Neural progenitor cell (in vitro differentiated cells): Measurements from ENCODE around the gene NSMCE1.

ENCODE experiments used
- EZH2phosphoT487 ChIP-seq: fragments of 200-600 bp; sonication (generic); IDR thresholded peaks from 2 replicates; pipeline ENCODE4 v1.6.1; 2017; ENCODE audit warnings: antibody characterized with exemption
- TF ChIP-seq, protein P1 (sequence below): fragments of 200-600 bp; sonication (generic); IDR thresholded peaks from 2 replicates; pipeline ENCODE4 v1.5.1; 2017; ENCODE audit warnings: antibody characterized with exemption, mild to moderate bottlenecking

DNA sequence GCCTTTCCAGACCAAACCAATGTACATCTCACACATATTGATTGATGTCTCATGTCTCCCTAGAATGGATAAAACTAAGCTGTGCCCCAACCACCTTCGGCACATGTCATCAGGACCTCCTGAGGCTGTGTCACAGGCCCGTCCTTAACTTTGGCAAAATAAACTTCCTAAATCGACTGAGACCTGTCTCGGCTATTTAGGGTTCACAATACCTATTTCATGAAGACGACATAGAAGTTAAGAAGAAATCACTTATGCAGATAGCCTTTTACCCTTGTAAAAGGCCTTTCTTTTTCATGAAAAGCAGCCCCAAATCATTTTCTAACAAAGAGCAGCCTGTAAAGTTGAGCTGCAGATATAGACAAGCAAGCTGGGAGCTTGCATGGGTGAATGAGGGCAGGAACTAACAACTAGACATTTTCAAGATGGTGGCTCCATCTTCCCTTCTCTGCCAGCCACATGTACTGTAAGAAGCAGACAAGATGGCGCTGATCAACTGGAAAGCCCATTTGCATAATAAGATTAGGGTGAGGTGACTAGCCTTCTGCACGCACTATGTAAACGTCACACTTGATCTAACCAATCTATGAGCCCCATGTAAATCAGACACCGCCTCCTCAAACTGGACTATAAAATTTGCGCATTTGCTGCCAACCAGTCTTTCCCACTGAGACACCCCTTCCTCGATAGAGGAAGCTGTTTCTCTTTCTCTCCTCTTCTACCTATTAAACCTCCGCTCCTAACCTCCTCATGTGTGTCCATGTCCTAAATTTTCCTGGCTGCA lies 69.9 kb downstream of the NSMCE1 start:
- TF ChIP-seq, protein P1, sequence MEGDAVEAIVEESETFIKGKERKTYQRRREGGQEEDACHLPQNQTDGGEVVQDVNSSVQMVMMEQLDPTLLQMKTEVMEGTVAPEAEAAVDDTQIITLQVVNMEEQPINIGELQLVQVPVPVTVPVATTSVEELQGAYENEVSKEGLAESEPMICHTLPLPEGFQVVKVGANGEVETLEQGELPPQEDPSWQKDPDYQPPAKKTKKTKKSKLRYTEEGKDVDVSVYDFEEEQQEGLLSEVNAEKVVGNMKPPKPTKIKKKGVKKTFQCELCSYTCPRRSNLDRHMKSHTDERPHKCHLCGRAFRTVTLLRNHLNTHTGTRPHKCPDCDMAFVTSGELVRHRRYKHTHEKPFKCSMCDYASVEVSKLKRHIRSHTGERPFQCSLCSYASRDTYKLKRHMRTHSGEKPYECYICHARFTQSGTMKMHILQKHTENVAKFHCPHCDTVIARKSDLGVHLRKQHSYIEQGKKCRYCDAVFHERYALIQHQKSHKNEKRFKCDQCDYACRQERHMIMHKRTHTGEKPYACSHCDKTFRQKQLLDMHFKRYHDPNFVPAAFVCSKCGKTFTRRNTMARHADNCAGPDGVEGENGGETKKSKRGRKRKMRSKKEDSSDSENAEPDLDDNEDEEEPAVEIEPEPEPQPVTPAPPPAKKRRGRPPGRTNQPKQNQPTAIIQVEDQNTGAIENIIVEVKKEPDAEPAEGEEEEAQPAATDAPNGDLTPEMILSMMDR = no peak
- no peak for TF ChIP-seq EZH2phosphoT487
